Kidney capillary endothelial cell (primary cell): Measurements from ENCODE around the gene OGFR.
A peak's percentile ranks its signal among the peaks of the same experiment; 100 is the strongest.

Experiments
- DNase-seq: peaks from one replicate; pipeline ENCODE4 v3.0.0-alpha.2; 2018; ENCODE audit warnings: low spot score

OGFR gene

DNA sequence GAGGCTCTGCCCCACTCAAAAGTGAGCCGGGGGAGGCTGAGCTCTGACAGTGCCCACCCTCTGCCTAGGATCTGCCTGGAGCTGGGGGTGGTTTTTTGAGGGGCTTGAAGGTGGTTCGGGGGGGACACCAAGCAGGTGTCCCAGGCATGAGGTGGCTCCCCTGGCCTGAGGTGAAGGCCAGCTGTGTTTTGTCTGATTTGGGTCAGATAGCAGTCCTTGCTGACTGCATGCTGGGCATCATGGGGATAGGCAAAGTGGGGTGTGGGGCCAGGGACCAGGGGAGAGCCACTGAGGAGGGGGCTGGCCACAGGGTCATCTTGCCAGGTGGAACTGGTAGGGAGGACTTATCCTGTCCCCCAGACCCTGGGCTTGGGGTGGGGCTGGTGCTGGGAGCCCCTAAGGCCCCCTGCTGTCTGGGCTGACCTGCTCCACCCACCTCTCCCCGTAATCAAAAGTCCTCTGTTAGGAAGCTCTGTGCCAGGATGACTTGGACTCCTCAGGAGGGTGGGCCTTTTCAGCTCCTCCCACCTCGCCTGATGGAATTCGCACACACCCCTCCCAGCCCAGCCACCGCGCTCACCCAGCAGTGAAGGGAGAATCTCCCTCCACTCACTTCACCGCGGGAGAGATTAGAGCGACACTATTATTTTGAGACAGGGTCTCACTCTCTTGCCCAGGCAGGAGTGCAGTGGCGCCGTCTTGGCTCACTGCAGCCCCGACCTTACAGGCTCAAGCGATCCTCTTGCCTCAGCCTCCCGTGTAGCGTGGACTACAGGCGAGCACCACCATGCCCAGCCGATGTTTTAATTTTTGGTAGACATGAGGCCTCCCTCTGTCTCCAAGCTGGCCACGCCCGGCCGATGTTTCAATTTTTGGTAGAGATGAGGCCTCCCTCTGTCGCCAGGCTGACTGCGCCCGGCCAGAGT is 10.7 kb downstream of the OGFR start:
- no peak for DNase-seq

DNA sequence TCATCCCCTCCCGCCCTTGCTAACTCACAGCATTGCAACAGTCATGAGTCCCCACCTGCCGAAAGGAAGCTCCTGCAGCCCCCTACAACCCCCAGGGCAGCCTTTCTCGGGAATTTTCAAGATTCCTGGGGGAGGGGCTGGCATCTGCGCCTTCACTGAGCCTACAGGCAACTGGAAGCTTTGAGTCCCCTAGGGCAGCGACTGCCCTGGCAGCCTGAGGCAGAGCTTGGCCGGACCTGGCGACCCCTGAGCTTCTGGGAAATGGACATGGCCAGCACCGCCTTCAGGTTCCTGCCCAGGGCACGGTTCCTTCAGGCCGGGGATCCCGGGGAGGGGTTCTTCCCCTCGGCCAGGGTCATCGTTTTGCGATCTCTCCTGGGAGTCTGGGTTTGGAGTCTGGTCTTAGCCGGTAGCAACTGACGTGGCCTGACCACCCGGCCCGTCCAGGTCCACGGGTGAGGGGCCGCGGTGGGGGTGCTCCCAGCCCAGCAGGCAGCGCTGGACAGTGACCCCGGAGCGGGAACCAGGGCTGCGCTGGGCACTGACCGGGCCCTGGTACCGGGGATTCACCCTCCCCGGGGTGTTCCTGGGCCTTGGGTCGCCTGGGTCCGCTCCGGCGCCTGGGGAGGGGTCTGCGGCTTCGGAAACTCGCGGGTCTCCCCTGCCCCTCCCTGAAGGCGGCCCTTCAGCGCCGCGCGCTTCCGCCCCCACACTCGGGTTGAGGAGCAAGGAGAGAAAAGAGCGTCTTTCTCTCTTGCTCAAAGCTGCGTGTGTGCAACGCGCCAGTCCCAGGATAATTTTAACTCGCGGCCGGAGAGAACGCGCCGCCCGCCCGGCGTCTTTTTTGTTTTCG is 11.6 kb downstream of the OGFR start:
- DNase-seq, result no peak

DNA sequence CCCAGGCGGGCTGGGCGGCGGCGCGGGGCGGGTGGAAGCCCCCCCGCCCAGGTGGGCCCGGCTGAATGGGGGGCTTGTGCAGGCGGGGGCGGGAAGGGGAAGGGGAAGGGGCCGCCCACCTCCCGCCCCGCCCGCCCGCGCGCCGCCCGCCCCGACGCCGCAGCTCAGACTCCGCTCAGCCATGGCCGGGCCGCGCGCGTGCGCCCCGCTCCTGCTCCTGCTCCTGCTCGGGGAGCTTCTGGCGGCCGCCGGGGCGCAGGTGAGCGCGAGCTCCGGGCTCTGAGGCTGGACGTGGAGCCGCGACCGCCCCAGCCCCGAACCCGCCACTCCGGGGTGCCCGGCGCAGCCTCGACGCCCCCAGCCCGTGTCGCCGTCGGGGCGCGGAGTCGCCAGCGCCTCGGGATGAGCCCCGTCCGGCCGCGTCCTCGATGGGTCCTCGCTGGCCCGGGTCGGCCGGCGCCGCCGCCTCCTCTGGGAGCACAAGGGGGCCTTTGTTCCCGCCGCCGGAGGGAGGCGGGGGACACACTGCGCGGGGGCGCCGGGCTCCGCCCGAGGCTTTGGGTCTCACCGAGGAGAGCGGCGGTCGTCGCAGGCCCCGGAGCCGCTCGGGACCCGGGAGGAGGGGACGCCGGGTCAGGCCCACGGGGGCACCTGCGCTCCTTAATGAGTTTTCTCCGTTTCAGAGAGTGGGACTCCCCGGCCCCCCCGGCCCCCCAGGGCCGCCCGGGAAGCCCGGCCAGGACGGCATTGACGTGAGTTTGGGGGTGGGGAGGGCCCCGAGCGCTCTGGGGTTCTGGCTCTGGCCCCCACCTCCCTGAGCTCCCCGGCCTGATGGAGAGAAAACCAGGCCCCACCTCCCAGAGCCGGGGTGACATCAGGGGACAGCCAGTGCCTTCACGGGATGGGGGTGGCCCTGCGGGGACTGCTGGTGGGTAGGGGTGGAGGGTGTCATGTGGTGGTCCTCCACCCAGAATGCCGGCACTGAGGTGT is 12.5 kb downstream of the OGFR start, which contains the start of gene COL9A3:
Gene COL9A3 (plus strand): TSS at position 167 of the 990 bp plus-strand sequence. CDS start 15 bp downstream, at position 182.
- DNase-seq, result no peak

DNA sequence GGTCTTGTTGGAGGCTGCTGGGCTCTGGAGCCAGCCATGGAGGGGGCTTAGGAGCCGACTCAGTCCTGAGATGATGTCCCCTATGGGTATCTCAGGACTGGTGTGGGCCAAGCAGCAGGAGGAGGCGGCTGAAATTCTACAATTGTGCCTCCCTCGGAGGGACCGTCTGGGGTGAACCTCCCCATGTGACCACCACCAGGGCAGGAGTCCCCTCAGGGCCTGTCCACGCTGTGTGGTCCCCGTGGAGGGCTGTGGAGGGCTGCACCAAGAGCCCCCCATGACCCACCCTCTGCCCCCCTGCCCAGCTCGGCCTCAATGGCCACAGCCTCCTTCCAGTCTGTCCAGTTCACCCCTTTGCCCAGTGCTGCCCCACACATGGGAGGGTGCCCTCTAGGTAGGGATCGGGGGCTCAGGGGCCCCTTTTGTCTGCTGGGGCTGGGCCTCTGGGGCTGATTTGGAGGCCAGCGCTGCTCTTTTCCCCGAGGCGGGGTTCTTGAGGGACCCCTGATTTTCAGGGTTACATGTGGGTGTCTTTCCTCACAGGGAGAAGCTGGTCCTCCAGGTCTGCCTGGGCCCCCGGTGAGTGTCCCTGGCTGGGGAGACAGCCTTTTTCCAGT is 13.4 kb downstream of the OGFR start:
- no peak for DNase-seq

DNA sequence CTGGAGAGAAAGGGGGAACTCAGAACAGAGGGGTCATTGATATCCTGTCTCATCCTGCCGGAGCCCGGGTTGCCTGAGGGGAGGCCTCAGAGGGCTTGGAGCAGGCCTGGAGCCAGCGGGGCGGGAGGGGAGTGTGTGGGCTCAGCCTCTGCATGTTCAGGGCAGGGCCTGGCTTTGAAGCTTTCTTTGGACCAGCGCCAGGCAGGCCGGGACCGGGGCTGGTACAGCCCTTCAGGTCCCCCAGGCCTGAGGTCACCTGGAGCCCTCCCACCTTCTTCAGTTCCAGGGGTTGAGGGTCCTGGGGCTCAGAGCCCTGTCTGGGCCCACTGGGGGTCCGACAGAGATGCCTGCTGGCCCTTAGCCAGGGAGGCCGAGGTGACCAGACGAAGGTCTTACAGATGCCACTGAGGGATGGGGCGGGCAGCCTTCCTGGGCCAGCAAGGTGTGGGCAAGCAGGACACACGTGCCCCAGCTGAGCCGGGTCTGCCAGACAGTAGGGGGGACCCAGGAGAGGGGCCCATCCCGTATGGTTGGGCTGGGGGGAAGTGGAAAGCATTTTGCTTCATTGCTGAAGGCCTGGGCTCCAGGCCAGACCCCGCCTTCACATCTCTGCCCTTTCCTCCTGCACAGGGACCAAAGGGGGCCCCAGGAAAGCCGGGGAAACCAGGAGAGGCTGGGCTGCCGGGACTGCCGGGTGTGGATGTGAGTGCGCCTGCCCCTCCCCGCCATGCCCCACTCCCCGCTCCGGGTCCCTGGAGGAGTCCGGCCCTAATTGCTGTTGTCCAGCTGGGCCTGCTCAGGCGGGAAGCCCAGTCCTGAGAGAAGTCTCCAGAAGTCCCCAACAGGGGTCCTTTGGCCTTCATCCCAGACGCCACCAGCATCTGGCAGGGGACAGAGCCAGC is 14.2 kb downstream of the OGFR start:
- DNase-seq, result no peak

DNA sequence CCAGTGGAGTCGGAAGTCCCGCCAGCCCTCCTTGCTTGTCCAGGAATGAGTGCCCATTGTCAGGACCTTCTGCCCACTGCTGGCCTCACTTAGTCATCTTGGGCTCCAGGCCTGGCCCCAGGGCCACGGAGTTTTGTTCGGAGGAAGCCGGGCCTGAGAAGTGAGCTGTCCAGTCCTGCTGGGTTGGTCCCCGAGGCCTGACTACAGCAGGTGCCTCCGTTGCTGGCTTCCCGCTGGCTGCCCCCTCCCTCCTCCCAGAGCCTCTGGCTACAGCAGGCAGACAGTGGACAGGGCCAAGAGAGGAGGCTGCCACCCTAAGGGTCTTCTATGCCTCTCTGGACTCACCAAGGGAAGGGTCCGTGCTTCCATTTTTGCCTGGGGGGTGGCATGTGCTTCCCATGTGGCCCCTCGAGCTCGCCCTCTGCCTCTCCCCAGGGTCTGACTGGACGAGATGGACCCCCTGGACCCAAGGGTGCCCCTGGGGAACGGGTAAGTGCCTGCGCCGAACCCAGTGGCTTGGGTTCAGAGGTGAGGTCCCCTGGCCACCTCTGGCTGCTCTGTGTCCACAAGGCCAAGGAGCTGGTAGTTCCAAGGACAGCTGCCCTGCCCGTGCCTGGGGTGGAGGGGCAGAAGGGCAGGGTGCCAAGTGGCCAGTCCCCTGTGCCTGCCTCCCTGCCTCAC is 15.0 kb downstream of the OGFR start:
- peak; percentile 63 for DNase-seq

DNA sequence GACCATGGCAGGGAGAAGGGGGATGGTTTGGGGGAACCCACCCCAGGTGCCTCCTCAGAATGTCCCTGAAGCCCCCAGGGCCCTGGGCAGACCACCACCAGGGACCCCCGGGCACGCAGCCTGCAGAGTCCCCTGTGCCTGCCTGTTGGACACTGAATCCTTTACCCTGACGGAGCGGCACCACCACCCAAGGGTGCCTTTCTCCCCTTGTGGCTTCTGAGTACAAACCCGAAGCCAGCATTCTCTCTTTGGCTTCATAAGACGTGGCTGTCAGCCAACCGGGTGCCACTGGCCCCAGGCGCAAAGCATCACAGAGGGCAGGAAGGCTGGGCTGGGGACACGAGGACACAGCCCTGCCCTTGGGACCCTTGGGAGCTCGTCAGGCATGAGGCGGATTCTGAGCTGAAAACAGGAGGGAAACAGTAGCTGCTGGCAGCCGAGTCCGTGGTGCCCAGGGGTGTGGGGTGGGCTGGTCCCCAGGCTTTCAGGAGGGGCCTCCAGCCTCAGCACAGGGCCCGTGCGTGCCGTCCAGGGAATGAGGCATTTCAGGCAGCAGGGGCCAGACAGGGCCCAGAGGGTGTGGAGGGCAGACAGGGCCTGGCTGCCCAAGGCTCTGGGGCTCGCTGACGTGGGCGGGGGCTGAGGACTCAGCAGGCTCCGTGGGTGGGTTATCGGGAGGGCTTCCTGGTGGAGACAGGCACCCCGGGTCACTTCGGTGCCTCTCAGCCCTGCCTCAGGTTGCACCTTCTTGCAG is 15.8 kb downstream of the OGFR start:
- DNase-seq, result no peak

DNA sequence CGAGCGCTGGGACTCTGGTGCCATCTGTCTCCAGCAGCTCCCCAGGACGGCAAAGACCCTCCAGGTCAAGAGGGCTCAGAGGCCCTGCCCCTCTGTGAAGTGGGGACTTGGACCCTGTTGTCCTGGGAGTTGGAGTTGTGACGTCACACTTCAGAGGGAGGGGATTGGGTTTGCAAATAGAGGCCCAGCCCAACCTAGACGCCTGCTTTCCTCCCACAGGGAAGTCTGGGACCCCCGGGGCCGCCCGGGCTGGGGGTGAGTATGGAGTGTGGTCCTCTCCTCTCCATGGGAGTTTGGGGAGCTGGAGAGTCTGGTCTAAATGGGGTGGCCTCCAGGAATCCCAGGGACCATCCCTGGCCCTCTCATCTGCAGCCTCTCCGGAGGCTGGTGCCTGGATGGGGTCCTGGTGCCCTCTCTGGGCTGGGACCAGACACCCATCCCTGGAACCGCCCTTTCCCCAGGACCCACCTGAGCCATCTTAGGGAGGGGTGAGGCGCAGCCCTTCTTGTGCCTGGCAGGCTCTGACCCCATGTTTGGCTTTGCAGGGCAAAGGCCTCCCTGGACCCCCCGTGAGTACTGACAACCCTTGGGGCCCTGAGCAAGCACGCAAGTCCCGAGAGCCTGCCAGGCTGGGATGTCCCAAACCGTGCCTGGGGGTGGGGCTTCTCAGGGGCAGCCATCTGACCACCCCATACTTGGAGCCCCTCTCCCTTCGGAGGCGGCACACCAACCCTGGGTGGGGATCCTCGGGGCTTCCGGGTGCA is 16.5 kb downstream of the OGFR start:
- no peak for DNase-seq

DNA sequence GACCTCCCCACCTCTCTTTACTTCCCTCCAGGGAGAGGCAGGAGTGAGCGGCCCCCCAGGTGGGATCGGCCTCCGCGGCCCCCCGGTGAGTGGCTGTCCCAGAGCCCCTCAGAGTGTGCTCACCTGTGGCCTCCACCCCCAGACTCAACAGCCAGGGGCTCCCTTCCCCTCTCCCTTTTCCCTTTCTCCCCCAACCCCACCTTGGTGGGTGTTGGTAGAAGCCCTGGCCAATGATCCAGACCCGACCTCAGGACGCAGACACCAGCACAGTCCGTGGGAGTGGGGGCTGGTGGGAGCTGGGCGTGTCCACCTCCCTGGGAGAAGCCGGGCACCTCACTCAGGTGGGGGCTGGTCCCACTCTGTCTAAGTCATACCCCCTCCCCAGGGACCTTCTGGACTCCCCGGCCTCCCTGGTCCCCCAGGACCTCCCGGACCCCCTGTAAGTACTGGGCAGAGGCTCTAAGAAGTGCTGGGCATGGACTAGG is 17.1 kb downstream of the OGFR start:
- DNase-seq, result no peak

DNA sequence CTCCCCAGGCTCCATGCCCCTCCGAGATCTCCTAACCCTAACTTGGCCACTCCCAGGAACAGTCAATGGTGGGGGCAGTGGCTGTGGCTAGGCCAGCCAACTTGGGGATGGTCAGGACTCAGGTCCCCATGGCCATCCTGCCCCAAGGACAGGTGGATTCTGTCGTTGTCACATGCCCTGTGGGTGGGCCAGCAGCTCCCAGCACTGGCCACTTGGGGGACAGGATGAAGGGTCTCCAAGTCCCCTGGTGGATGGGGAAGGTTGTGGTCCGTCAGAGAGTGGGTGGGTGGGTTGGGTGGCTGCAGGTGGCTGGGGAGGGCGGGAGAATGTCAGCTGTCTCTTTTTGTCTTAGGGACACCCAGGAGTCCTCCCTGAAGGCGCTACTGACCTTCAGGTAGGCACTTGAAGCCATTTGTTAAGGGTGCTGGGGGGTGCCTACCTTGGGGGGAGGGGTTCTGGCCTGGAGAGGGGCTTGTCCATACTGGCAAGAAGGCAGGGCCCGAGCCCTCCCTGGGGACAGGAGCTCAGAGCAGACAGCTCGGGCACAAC is 17.7 kb downstream of the OGFR start:
- no peak for DNase-seq

DNA sequence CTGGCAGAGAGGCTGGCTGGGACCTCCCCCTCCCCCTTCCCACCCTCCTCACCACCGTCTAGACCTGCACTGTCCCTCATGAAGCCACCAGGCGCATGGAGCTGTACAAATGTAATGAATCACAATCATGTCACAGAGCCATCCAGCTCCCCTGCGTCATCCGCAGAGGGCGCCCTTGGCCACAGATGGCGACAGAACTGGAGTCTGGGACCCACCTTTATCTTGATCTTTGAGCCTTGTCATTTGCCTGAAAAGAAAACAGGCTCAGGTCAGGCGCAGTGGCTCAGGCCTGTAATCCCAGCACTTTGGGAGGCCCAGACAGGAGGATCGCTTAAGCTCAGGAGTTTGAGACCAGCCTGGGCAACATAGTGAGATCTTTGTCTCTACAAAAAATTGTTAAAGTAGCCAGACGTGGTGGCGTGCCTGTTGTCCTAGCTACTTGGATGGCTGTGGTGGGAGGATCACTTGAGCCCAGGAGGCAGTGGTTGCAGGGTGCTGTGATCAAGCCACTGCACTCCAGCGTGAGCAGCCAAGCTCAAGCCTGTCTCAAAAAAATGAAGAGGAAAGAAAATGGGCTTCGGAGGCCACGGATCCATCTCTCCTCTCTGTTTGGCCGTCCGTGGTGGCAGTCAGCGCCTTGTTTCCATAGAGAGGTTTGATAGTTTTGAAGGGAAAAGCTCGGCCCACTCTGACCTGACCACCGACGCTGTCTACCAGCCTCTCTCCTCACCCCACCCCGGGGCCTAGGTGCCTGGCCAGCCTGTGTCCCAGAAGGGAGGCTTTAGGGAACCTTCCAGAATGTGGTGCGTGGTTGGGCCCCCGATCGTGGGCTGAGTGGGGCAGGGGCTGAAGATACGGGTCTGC is 18.4 kb downstream of the OGFR start:
- DNase-seq, result no peak

DNA sequence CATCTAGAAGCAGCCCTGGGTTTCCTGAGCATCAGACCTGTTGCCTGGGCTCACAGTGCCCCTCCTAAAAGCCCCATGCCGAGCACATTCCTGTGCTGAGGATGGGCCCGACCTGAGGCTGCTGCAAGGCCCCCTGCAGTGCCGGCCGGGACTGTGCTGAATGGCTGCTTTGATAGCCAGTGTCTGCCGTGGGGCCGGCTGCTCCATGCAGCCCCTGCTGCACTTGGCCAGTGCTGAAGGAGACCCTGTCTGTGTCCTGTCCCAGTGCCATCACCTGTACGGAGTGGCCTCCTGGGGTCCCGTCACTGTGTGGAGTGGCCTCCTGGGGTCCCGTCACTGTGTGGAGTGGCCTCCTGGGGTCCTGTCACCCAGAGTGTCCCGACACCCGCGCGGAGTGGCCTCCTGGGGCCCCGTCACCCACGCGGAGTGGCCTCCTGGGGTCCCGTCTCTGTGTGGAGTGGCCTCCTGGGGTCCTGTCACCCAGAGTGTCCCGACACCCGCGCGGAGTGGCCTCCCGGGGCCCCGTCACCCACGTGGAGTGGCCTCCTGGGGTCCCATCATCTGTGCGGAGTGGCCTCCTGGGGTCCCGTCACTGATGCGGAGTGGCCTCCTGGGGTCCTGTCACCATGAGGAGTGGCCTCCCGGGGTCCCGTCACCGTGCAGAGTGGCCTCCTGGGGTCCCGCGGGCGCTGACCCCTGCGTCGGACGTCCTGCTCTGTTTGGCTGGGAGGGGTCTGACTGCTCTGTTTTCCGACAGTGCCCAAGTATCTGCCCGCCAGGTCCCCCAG is 19.2 kb downstream of the OGFR start:
- DNase-seq, result no peak

DNA sequence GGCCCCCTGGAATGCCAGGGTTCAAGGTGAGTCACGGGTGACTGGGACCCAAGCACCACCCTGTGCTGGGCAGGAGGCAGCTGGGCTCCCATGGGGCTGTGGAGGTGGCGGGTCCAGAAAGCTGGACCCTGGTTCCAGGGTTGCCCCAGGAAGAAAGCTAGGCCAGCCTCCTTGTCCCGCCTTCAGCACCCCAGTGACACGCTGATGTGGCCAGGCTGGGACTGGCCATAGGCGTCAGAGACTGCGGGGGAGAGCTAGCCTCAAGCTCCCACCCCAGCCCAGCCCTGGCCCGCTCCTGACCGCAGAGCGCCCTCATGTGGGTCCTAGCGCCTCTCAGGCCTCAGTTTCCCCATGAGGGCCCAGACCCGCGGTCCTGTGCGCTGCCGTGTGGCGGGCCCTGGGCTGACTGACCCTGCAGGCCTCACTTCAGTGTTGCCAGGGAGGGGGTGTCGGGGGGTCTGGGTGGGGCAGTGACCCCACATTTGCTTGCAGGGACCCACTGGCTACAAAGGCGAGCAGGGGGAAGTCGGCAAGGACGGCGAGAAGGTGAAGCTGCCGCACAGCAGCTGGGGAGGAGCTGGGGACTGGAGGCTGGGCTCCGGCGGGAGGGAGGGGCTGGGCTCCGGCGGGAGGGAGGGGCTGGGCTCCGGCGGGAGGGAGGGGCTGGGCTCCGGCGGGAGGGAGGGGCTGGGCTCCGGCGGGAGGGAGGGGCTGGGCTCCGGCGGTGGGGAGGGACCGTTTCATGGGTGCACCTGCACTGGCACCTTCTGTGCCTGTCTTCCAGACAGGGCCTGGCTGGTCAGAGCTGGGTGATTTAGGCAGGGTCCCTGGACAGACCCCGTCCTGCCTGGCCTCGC is 20.1 kb downstream of the OGFR start:
- DNase-seq, result no peak

DNA sequence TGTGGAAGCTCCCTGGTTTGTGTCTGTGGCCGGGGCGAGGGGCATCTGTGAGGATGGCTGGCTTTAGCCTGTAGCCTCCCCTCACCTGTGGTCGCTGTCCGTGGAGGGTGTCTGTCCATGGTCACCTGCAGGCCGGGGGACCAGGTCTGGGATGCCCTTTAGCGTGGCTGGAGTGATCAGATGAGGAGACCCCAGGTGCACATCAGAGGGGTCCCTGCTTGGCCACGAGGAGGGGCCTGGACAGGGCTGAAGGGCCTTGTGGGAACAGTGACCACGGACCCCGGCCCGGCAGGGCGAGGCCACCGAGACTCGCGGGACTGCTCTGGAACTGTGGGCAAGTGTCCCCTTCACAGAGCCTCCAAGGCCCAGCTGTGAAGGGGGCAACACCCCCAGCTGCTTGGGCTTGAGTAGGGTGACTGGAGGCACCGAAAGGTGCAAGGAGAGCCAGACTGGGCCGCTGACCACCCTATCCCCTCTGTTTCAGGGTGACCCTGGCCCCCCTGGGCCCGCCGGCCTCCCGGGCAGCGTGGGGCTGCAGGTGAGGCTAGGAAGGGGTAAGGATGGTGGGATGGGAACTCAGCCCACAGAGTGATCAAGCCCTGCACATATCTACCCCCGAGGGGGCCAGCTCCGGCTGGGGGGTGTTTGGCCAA is 20.8 kb downstream of the OGFR start:
- DNase-seq, result no peak
